ENCODE results near the gene CZIB. TPM values are rescaled to one million over a fixed set of nuclear protein-coding genes. Genes with fewer than 3 reads are reported as not detected.

Gene CZIB
- total and polyA plus RNA-seq, 2 of the 13 experiments (the other 11 are each of a cell fraction or from before 2014, with no cell fraction given): 49.2 to 67.0 TPM

- no peak for DNase-seq (ENCODE audit: low spot score)
- intact Hi-C loops (cut with micrococcal nuclease; ENCODE audit: unreplicated experiment) (no loop called here), in situ Hi-C loops (cut with HindIII; ENCODE audit: extremely low pct_ligation_motif_present, low pct_unique_long_range_greater_than_20kb) (no loop called here)
- ChIA-PET POLR2A (no interaction called here), CTCF (ENCODE audit: low intra/inter-chr PET ratio, low total read pairs) (no interaction called here)
- Histone ChIP-seq H3K27ac (ENCODE audit: extremely low read length, insufficient read depth, low read length) (no peak overlapping the region), H3K4me2 (ENCODE audit: low read depth, low read length) (no peak overlapping the region), H3K9me3 (ENCODE audit: low read length) (no peaks in the 10 kb centered on the region), H3K27me3 (ENCODE audit: control insufficient read depth in 1 of 2, insufficient read depth in 2 of 2, low read length in 2 of 2) (no peaks in the 10 kb centered on the region), H3K9ac (ENCODE audit: insufficient read depth, low read depth, low read length) (no peak overlapping the region), H3K4me1 (ENCODE audit: insufficient read depth, low read length) (peaks cover 25% of the 10 kb centered on the region), H2AFZ (ENCODE audit: low read length) (no peak overlapping the region), H4K20me1 (ENCODE audit: insufficient read depth, low read length) (no peaks in the 10 kb centered on the region), H3K79me2 (ENCODE audit: insufficient read depth, low read length) (peaks cover 9% of the 10 kb centered on the region), H3K36me3 (replicated peaks in 1 of 2; ENCODE audit: control insufficient read depth in 1 of 2, insufficient read depth in 2 of 2, low read length in 2 of 2) (peaks cover 8 to 23% of the 10 kb centered on the region in 2 experiments; a peak in 4 of 5 replicates), H3K4me3 (replicated peaks in 1 of 3; ENCODE audit: insufficient read depth in 1 of 3, low read depth in 2 of 3, low read length in 3 of 3) (no peak overlapping the region)
- 82% methylated on average over 3 of the region's 7 CpGs for WGBS (ENCODE audit: low lambda C conversion rate)
- no TSS peak for BruUV-seq (replicated peaks)
- no peak for FAIRE-seq
- no peak for ATAC-seq
- TF ChIP-seq ARID4A (CRISPR knock-in tag; IDR thresholded peaks at IDR 0.05; ENCODE audit: borderline replicate concordance): no peak
- TF ChIP-seq RNF2 (conservative IDR thresholded peaks at IDR 0.05; ENCODE audit: low read depth): no peak
- no peak for TF ChIP-seq ZNF121 (CRISPR knock-in tag; IDR thresholded peaks at IDR 0.05)
- TF ChIP-seq ATF1 (CRISPR knock-in tag; IDR thresholded peaks at IDR 0.05): no peak
- TF ChIP-seq HBP1 (CRISPR knock-in tag; IDR thresholded peaks at IDR 0.05; ENCODE audit: low read depth): no peak
- no peak for TF ChIP-seq HNF4G (IDR thresholded peaks at IDR 0.05; ENCODE audit: borderline replicate concordance, low read depth, low read length)
- TF ChIP-seq HNF4G (CRISPR knock-in tag; IDR thresholded peaks at IDR 0.05; ENCODE audit: borderline replicate concordance, low read depth): no peak
- TF ChIP-seq E2F2 (CRISPR knock-in tag; IDR thresholded peaks at IDR 0.05; ENCODE audit: borderline replicate concordance): no peak
- no peak for TF ChIP-seq CHD4 (IDR thresholded peaks at IDR 0.05; ENCODE audit: borderline replicate concordance, low read length)
- no peak for TF ChIP-seq ZNF276 (CRISPR knock-in tag; IDR thresholded peaks at IDR 0.05; ENCODE audit: low read depth)
- no peak for TF ChIP-seq ZBTB4 (CRISPR knock-in tag; IDR thresholded peaks at IDR 0.05; ENCODE audit: borderline replicate concordance)
- TF ChIP-seq ZNF607 (CRISPR knock-in tag; IDR thresholded peaks at IDR 0.05; ENCODE audit: borderline replicate concordance): no peak
- TF ChIP-seq ZNF773 (CRISPR knock-in tag; IDR thresholded peaks at IDR 0.05; ENCODE audit: borderline replicate concordance): no peak
These were observed 2.2 kb downstream of the CZIB start for GRCh38 chr1:53218201-53218600.

Data from HepG2 (cell line).